ENCODE results near the gene DUSP12. TPM values are rescaled to one million over a fixed set of nuclear protein-coding genes. Genes with fewer than 3 reads are reported as not detected.

DUSP12 gene
- total RNA-seq, 1 donor: 27.8 TPM

DNA sequence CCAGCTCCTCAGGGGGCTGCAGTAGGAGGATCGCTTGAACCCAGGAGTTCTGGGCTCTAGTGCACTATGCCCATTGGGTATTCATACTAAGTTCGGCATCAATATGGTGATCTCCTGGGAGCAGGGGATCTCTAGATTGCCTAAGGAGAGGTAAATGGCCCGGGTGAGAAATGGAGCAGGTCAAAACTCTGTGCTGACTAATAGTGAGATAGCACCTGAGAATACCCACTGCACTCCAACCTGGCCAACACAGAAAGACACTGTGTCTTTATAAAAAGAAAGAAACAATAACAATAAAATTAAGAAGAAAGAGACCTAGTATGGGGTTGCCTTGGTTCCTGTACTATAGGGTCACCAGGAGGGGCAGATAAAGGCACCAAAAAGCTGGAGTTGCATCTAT is 13.7 kb upstream of the DUSP12 start:
- no peak for DNase-seq (ENCODE audit: low read depth)
- TF ChIP-seq, protein P1, sequence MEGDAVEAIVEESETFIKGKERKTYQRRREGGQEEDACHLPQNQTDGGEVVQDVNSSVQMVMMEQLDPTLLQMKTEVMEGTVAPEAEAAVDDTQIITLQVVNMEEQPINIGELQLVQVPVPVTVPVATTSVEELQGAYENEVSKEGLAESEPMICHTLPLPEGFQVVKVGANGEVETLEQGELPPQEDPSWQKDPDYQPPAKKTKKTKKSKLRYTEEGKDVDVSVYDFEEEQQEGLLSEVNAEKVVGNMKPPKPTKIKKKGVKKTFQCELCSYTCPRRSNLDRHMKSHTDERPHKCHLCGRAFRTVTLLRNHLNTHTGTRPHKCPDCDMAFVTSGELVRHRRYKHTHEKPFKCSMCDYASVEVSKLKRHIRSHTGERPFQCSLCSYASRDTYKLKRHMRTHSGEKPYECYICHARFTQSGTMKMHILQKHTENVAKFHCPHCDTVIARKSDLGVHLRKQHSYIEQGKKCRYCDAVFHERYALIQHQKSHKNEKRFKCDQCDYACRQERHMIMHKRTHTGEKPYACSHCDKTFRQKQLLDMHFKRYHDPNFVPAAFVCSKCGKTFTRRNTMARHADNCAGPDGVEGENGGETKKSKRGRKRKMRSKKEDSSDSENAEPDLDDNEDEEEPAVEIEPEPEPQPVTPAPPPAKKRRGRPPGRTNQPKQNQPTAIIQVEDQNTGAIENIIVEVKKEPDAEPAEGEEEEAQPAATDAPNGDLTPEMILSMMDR (IDR thresholded peaks at IDR 0.05; ENCODE audit: insufficient read depth, low read length): no peak
- H3K4me3 ChIP-seq (ENCODE audit: low read depth, low read length): no peak overlapping the region

DNA sequence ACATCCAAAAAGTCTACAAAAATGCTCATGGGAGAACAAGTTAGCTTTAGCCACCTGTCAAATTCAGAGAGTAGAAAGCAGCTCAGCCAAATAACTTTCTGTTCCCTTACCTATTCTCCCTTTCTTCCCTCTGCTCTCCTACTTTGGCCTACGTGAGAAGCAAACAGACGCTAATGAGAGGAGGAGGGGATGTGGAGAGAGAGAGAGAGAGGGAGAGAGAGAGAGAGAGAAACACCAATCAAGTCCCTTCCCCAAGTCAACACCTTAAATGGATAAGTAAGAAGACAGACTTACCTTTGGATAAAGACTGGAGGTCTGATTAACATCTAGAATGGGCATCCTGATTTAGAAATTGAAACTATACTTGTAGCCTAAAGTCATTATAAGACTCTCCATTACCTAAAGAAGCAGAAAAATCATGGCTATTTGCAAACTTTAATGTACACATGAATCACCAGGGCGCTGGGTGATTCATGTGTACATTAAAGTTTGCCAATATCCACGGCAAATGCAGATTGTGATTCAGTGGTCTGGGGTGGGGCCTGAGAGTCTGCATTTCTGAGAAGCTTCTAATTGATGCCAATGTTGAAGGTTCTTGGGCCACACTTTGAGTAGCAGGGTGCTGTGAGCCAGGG is 13.1 kb upstream of the DUSP12 start:
- DNase-seq (ENCODE audit: low read depth): peak; percentile 23
- TF ChIP-seq, protein P1 (IDR thresholded peaks at IDR 0.05; ENCODE audit: insufficient read depth, low read length): no peak
- H3K4me3 ChIP-seq (ENCODE audit: low read depth, low read length): no peak overlapping the region

DNA sequence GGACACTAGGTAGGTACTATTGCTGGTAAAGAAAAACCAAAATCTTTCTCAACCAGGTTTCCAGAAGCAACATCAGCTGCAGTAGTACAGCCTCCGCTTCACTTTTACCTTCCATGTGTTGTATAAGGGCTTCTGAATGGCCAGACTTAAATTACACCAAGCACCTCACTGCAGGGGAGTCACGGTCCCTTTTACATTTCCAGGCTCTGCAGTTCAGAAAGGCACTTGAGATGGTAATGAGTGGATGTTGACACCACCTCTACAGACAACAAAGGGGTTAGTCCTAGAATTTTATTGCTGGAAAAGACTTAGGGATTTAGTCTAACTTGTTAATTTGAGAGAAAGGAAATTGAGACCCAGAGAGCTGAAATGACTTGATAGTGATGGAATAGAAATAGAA is 12.0 kb upstream of the DUSP12 start:
- TF ChIP-seq, protein P1 (IDR thresholded peaks at IDR 0.05; ENCODE audit: insufficient read depth, low read length): no peak
- no peak overlapping the region for H3K4me3 ChIP-seq (ENCODE audit: low read depth, low read length)
- no peak for DNase-seq (ENCODE audit: low read depth)

DNA sequence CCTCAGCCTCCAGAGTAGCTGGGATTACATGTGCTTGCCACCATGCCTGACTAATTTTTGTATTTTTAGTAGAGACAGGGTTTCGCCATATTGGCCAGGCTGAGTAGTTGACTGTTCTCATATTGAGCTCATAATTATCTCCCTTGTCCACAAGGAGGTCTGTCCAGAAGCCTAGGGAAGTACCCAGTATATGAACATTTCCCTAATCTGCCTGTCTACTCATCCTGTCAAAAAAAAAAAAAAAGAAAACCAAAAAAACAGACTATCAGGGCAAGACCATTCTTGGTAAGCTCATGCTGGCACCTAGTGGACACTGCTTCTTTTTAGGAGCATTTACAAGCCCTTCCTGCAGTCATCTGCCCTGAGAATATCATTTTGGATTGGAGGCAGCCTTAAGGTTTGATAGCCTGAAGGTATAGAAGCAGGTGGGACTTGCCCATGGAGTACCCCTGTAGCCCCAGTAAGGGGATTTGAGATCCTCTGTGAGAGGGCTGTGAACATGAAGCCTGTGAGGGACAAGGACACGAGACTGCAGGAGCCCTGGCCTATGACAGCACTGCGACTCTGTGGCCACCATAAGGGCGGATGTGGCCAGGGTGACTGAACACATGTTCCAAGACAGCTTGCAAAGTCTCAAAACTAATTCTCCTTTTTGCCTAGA is 10.8 kb upstream of the DUSP12 start:
- DNase-seq (ENCODE audit: low read depth): peak; percentile 90
- H3K4me3 ChIP-seq (ENCODE audit: low read depth, low read length): no peak overlapping the region
- TF ChIP-seq, protein P1 (IDR thresholded peaks at IDR 0.05; ENCODE audit: insufficient read depth, low read length): peak; percentile 68

DNA sequence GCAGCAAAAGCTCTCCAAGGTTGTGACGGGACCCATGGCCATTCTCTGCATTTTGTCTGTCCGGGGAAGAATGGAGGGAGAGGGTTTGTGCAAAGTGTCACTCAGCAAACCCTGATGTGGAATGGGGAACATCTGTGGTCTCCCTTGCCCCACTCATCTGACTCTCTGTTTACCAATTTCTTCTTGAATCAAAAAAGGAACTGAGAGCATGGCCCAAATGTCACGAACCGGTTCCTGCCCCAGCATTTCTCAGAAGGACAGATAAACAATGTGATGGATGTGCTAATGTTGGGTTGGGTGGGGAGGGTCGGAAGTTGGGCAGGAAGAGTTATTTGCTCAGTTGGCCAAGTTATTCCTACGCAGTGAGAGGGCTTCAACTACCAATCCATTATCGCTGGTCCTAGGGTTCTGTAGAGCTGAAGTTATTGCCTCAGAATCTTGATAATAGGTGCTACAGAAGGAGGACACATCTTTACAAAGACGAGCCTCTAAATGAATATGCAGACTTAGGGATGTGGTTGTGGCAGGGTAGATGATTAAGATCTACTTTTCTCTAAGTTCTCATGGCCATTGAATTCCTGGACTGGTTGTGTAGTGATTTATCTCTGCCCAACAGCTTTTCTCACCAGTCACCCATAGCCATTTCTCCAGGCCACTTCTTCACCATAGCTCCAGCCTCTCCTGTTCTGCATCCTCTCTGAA is 9.6 kb upstream of the DUSP12 start:
- DNase-seq (ENCODE audit: low read depth): no peak
- H3K4me3 ChIP-seq (ENCODE audit: low read depth, low read length): no peak overlapping the region

DNA sequence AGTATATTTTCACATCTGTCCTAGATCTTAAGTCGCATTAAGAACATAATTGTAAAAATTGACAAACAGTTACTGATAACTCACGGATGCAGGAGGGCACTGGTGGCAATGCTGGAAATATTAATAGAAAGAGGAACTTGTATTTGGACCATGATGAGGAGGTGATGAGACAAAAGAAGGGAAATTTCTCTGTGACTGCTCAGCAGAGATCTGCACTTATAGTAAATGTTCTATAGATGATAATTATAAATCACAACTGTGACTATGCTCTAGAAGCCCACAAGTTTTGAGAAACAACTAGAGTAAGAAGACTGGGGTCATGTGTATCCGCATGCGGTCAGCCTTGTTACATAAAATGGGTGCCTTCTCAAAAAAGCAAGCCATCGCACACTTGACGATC is 8.7 kb upstream of the DUSP12 start:
- DNase-seq (ENCODE audit: low read depth): no peak
- H3K4me3 ChIP-seq (ENCODE audit: low read depth, low read length): no peak overlapping the region
- TF ChIP-seq, protein P1 (IDR thresholded peaks at IDR 0.05; ENCODE audit: insufficient read depth, low read length): no peak

More for the DNA sequence above, 9.6 kb upstream of the DUSP12 start:
- TF ChIP-seq, protein P1 (IDR thresholded peaks at IDR 0.05; ENCODE audit: insufficient read depth, low read length): no peak

Measured in fibroblast of the aortic adventitia (primary cell).